ENCODE results near the gene FGF8. TPM values are rescaled to one million over a fixed set of nuclear protein-coding genes. Genes with fewer than 3 reads are reported as not detected.

Gene FGF8
- total and polyA plus RNA-seq, 2 of the 13 experiments (the other 11 are each of a cell fraction or from before 2014, with no cell fraction given), result not detected

DNA sequence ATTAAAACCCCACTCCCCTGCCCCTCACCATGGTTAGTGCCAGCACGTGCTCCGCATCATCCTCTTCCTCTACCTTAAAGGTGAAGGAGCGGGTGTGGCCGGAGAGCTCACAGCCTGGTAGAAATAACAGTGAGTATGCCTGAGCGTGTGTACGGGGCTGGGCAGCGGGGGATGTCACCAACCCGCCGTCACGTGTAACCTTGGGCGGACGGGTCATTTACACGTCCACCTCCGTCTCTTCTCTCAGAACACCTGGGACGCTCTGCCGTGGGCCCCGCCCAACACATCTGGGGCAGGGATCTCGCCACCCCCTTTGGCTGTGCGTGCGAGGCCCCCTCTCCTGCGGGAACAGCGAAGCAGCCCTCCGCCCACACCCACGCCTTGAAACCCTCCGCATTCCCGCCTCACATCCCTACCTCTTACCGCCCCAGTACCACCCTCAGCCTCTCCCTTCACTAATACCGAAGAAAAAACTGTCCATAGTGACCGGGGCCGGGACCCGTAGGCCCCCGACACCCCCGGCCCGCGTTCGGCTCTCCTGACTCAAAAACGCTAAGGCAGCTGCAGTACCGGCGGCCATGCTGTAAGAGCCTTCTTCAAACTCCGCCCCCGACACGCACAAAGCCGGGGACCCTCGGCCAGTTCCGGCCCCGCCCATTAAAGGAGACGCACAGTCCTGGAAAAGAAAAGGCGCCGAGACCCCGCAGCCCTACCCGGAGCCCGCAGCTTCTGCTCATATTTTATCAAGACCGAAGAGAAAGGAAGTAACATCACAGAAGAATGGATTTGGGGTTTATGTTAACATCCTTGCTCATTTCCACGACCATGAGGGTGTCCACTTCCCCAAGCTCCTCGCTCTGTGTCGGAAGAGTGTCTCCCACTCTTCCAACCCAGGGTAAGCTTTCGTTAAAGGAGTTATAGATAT lies 7.2 kb upstream of the FGF8 start, which contains the start of gene NPM3 (continued):
- TF ChIP-seq, protein P1, sequence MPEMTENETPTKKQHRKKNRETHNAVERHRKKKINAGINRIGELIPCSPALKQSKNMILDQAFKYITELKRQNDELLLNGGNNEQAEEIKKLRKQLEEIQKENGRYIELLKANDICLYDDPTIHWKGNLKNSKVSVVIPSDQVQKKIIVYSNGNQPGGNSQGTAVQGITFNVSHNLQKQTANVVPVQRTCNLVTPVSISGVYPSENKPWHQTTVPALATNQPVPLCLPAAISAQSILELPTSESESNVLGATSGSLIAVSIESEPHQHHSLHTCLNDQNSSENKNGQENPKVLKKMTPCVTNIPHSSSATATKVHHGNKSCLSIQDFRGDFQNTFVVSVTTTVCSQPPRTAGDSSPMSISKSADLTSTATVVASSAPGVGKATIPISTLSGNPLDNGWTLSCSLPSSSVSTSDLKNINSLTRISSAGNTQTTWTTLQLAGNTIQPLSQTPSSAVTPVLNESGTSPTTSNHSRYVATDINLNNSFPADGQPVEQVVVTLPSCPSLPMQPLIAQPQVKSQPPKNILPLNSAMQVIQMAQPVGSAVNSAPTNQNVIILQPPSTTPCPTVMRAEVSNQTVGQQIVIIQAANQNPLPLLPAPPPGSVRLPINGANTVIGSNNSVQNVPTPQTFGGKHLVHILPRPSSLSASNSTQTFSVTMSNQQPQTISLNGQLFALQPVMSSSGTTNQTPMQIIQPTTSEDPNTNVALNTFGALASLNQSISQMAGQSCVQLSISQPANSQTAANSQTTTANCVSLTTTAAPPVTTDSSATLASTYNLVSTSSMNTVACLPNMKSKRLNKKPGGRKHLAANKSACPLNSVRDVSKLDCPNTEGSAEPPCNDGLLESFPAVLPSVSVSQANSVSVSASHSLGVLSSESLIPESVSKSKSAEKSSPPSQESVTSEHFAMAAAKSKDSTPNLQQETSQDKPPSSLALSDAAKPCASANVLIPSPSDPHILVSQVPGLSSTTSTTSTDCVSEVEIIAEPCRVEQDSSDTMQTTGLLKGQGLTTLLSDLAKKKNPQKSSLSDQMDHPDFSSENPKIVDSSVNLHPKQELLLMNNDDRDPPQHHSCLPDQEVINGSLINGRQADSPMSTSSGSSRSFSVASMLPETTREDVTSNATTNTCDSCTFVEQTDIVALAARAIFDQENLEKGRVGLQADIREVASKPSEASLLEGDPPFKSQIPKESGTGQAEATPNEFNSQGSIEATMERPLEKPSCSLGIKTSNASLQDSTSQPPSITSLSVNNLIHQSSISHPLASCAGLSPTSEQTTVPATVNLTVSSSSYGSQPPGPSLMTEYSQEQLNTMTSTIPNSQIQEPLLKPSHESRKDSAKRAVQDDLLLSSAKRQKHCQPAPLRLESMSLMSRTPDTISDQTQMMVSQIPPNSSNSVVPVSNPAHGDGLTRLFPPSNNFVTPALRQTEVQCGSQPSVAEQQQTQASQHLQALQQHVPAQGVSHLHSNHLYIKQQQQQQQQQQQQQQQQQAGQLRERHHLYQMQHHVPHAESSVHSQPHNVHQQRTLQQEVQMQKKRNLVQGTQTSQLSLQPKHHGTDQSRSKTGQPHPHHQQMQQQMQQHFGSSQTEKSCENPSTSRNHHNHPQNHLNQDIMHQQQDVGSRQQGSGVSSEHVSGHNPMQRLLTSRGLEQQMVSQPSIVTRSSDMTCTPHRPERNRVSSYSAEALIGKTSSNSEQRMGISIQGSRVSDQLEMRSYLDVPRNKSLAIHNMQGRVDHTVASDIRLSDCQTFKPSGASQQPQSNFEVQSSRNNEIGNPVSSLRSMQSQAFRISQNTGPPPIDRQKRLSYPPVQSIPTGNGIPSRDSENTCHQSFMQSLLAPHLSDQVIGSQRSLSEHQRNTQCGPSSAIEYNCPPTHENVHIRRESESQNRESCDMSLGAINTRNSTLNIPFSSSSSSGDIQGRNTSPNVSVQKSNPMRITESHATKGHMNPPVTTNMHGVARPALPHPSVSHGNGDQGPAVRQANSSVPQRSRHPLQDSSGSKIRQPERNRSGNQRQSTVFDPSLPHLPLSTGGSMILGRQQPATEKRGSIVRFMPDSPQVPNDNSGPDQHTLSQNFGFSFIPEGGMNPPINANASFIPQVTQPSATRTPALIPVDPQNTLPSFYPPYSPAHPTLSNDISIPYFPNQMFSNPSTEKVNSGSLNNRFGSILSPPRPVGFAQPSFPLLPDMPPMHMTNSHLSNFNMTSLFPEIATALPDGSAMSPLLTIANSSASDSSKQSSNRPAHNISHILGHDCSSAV (CRISPR knock-in tag; IDR thresholded peaks at IDR 0.05; ENCODE audit: borderline replicate concordance), result no peak
- no peak; the same call in 1 of the 2 replicates for TF ChIP-seq SP140L (CRISPR knock-in tag; IDR thresholded peaks at IDR 0.05; ENCODE audit: borderline replicate concordance)
- no peak; the same call in 1 of the 2 replicates for TF ChIP-seq BHLHE40 (IDR thresholded peaks at IDR 0.05; ENCODE audit: low read length)
- no peak for TF ChIP-seq SOX13 (IDR thresholded peaks at IDR 0.05)
- TF ChIP-seq SOX13 (CRISPR knock-in tag; conservative IDR thresholded peaks at IDR 0.05 in 1 of 2, IDR thresholded peaks at IDR 0.05 in 1 of 2), result no peak
- no peak; the same call in 1 of the 2 replicates for TF ChIP-seq ZNF546 (CRISPR knock-in tag; conservative IDR thresholded peaks at IDR 0.05)
- TF ChIP-seq, protein P2, sequence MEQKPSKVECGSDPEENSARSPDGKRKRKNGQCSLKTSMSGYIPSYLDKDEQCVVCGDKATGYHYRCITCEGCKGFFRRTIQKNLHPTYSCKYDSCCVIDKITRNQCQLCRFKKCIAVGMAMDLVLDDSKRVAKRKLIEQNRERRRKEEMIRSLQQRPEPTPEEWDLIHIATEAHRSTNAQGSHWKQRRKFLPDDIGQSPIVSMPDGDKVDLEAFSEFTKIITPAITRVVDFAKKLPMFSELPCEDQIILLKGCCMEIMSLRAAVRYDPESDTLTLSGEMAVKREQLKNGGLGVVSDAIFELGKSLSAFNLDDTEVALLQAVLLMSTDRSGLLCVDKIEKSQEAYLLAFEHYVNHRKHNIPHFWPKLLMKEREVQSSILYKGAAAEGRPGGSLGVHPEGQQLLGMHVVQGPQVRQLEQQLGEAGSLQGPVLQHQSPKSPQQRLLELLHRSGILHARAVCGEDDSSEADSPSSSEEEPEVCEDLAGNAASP (CRISPR knock-in tag; IDR thresholded peaks at IDR 0.05; ENCODE audit: borderline replicate concordance), result 0 out of 2 replicates have a peak, but pooled peaks have one; percentile 16
- no peak for TF ChIP-seq ZNF205 (CRISPR knock-in tag; IDR thresholded peaks at IDR 0.05)
- TF ChIP-seq, protein P3, sequence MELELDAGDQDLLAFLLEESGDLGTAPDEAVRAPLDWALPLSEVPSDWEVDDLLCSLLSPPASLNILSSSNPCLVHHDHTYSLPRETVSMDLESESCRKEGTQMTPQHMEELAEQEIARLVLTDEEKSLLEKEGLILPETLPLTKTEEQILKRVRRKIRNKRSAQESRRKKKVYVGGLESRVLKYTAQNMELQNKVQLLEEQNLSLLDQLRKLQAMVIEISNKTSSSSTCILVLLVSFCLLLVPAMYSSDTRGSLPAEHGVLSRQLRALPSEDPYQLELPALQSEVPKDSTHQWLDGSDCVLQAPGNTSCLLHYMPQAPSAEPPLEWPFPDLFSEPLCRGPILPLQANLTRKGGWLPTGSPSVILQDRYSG (CRISPR knock-in tag; IDR thresholded peaks at IDR 0.05), result 0 out of 2 replicates have a peak, but pooled peaks have one; percentile 24
- TF ChIP-seq TOE1 (CRISPR knock-in tag; IDR thresholded peaks at IDR 0.05), result no peak
- peak; percentile 92 for TF ChIP-seq ATF1 (CRISPR knock-in tag; IDR thresholded peaks at IDR 0.05)
- no peak for TF ChIP-seq JARID2 (CRISPR knock-in tag; IDR thresholded peaks at IDR 0.05; ENCODE audit: insufficient replicate concordance)
- peak; percentile 55; the same call in 1 of the 2 replicates for TF ChIP-seq ZNF558 (CRISPR knock-in tag; IDR thresholded peaks at IDR 0.05; ENCODE audit: borderline replicate concordance)
- TF ChIP-seq, protein P4, sequence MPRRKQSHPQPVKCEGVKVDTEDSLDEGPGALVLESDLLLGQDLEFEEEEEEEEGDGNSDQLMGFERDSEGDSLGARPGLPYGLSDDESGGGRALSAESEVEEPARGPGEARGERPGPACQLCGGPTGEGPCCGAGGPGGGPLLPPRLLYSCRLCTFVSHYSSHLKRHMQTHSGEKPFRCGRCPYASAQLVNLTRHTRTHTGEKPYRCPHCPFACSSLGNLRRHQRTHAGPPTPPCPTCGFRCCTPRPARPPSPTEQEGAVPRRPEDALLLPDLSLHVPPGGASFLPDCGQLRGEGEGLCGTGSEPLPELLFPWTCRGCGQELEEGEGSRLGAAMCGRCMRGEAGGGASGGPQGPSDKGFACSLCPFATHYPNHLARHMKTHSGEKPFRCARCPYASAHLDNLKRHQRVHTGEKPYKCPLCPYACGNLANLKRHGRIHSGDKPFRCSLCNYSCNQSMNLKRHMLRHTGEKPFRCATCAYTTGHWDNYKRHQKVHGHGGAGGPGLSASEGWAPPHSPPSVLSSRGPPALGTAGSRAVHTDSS (CRISPR knock-in tag; conservative IDR thresholded peaks at IDR 0.05), result no peak
- TF ChIP-seq GABPA (IDR thresholded peaks at IDR 0.05; ENCODE audit: low read depth, low read length), result peak; percentile 42
- TF ChIP-seq GABPA (CRISPR knock-in tag; IDR thresholded peaks at IDR 0.05; ENCODE audit: low read depth), result peak; percentile 87
